Natural killer cell (primary cell): ENCODE measurements around the gene GYG2. TPM values are rescaled to one million over a fixed set of nuclear protein-coding genes. Genes with fewer than 3 reads are reported as not detected.

Experiments used
- ATAC-seq, 3 donors: fragments of 150-1000 bp in 2 of 3; fragments of 200-7000 bp in 1 of 3; cut with Tn5 transposase; 1 replicate in 1 of 3; 2 replicates in 2 of 3; pipeline ENCODE4 v1.10.0; 2021; ENCODE audit warnings: mild to moderate bottlenecking in 2 of 3, moderate library complexity in 2 of 3
- DNase-seq, 2 donors: peaks; one replicate each; pipeline versions ENCODE4 v3.0.0 to v3.0.0-alpha.2; 2013 to 2021; ENCODE audit warnings: mixed read lengths in 1 of 2
- H3K27ac ChIP-seq: one replicate; pipeline ENCODE4 v1.5.1; 2013; ENCODE audit warnings: mild to moderate bottlenecking, low read length
- H3K27me3 ChIP-seq: one replicate; pipeline ENCODE4 v1.6.1; 2013; ENCODE audit warnings: low read length; ENCODE audit not compliant: control insufficient read depth, insufficient read depth
- H3K36me3 ChIP-seq: one replicate; pipeline ENCODE4 v1.6.1; 2013; ENCODE audit warnings: low read length; ENCODE audit not compliant: control insufficient read depth, insufficient read depth
- H3K4me1 ChIP-seq: one replicate; pipeline ENCODE4 v1.6.1; 2013; ENCODE audit warnings: low read length; ENCODE audit not compliant: control insufficient read depth, insufficient read depth
- H3K4me3 ChIP-seq: one replicate; pipeline ENCODE4 v1.5.1; 2013; ENCODE audit warnings: low read length
- H3K9me3 ChIP-seq: one replicate; pipeline ENCODE4 v1.6.1; 2013; ENCODE audit warnings: low read length; ENCODE audit not compliant: control insufficient read depth, insufficient read depth
- H3K27ac Mint-ChIP-seq, 2 donors: one replicate each; pipeline ENCODE4 v1.8.0; 2022; ENCODE audit warnings: mild to moderate bottlenecking in 2 of 2, mixed read lengths in 2 of 2, moderate library complexity in 1 of 2
- H3K27me3 Mint-ChIP-seq, 2 donors: one replicate each; pipeline ENCODE4 v1.8.0; 2022; ENCODE audit warnings: low read depth in 2 of 2, mixed read lengths in 2 of 2
- H3K36me3 Mint-ChIP-seq: one replicate; pipeline ENCODE4 v1.8.0; 2022; ENCODE audit warnings: mixed read lengths
- H3K4me1 Mint-ChIP-seq, 2 donors: one replicate each; pipeline ENCODE4 v1.8.0; 2022; ENCODE audit warnings: mixed read lengths in 2 of 2
- H3K4me3 Mint-ChIP-seq: one replicate; pipeline ENCODE4 v1.8.0; 2022; ENCODE audit warnings: mild to moderate bottlenecking, moderate library complexity, mixed read lengths
- H3K9me3 Mint-ChIP-seq, 2 donors: one replicate each; pipeline ENCODE4 v1.8.0; 2022; ENCODE audit warnings: mixed read lengths in 2 of 2
- WGBS: methylation state at CpG from one replicate; pipeline ENCODE4 v1.1.7; 2013; ENCODE audit warnings: missing lambda C conversion rate; ENCODE audit not compliant: insufficient coverage; 5-methylcytosine and 5-hydroxymethylcytosine counted together
- intact Hi-C: fragments of 100-400 bp; cut with micrococcal nuclease; formaldehyde crosslinking; loops from one replicate; pipeline ENCODE4 v1.14.2; 2022
- total RNA-seq, 4 donors: library from RNA; stranded (reverse); fragments of 120-200 nt in 1 of 4; gene quantifications; one replicate each; pipeline versions ENCODE4 v1.2.3 to v1.2.4, GENCODE V29; 2013 to 2022
- TF ChIP-seq, protein P1 (sequence below): fragments of 200-600 bp; IDR thresholded peaks from one replicate; pipeline ENCODE4 v1.8.0; 2022; ENCODE audit warnings: antibody characterized with exemption

The GYG2 gene
- total RNA-seq, 3 donors from 2014 or later (not counting 1 experiment from before 2014, with no cell fraction given), result not detected

DNA sequence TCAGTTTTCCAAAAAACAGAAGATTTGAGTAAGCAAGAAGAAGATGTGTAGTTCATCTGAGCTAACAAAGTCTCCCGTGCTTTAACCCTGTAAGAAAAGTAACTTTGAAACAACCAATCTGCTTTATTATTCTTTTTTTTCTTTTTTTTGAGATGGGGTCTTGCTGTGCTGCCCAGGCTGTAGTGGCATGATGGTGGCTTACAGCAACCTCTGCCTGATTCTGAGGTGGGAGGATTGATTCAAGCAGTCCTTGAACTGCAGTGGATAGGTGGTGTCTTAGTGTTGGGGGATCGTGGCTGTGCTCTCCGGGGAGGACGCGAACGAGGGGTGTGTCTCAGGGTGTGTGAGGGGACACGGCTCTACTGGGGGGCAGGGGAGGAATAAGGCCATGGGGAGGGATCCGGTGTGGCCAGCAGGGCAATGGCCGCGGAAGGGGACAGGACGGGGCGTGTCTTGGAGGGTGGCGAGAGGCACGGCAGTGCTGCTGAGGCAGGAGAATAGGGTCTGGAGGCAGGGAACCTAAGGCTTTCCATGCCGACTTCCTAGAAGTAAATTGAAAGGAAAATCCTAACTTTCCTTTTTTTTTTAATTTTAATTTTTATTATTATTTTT is 98.0 kb downstream of the GYG2 start:
- peak overlapping the region; percentile 59 to 72 for H3K27ac Mint-ChIP-seq
- Histone ChIP-seq H3K36me3 (no peaks in the 10 kb centered on the region), H3K27me3 (no peaks in the 10 kb centered on the region), H3K27ac (no peak overlapping the region), H3K4me1 (peaks cover 6% of the 10 kb centered on the region), H3K9me3 (no peaks in the 10 kb centered on the region), H3K4me3 (no peak overlapping the region)
- TF ChIP-seq, protein P1, sequence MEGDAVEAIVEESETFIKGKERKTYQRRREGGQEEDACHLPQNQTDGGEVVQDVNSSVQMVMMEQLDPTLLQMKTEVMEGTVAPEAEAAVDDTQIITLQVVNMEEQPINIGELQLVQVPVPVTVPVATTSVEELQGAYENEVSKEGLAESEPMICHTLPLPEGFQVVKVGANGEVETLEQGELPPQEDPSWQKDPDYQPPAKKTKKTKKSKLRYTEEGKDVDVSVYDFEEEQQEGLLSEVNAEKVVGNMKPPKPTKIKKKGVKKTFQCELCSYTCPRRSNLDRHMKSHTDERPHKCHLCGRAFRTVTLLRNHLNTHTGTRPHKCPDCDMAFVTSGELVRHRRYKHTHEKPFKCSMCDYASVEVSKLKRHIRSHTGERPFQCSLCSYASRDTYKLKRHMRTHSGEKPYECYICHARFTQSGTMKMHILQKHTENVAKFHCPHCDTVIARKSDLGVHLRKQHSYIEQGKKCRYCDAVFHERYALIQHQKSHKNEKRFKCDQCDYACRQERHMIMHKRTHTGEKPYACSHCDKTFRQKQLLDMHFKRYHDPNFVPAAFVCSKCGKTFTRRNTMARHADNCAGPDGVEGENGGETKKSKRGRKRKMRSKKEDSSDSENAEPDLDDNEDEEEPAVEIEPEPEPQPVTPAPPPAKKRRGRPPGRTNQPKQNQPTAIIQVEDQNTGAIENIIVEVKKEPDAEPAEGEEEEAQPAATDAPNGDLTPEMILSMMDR, result no peak
- no peak for ATAC-seq
- intact Hi-C loops, result no loop called here
- no peaks in the 10 kb centered on the region for H3K9me3 Mint-ChIP-seq
- DNase-seq, result no peak
- H3K36me3 Mint-ChIP-seq, result no peaks in the 10 kb centered on the region
- peak overlapping the region; percentile 61 for H3K4me3 Mint-ChIP-seq
- H3K4me1 Mint-ChIP-seq, result peaks cover 0 to 6% of the 10 kb centered on the region in 2 donors
- H3K27me3 Mint-ChIP-seq, result no peaks in the 10 kb centered on the region
- 99% methylated on average over 13 of the region's 15 CpGs for WGBS

DNA sequence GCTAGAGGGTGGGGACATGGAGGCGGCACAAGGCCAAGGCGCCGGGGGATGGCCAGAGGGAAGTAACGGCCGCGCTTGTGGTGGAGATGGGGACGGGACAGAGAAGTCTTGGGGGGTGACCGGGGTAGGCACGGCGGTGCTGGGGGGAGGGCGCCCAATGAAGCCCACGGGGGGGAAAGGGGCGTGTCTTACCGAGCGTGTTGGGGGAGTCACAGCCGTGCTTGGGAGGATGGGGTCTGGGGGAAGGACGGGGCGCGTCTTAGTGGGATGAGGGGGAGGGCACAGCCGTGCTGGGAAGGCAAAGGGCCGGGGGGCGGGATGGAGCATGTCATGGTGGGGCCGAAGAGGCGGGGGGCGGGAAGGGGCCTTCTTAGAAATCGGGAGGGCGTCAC is 99.5 kb downstream of the GYG2 start:
- Mint-ChIP-seq H3K36me3 (no peaks in the 10 kb centered on the region), H3K4me1 (peaks cover 0 to 6% of the 10 kb centered on the region in 2 donors), H3K9me3 (no peaks in the 10 kb centered on the region), H3K4me3 (peak overlapping the region; percentile 87), H3K27me3 (no peaks in the 10 kb centered on the region), H3K27ac (peak overlapping the region; percentile 57 to 80)
- peak in 2 of 3 donors; percentile 8 to 10 for ATAC-seq
- TF ChIP-seq, protein P1, result no peak
- no peaks in the 10 kb centered on the region for H3K9me3 ChIP-seq
- WGBS, result 4% methylated on average over 24 of the region's 27 CpGs
- intact Hi-C loops, result loop anchor here (1.0 kb wide), 1 partner anchor 30 kb away; no protein-coding TSS in a partner anchor
- no peak overlapping the region for H3K4me3 ChIP-seq
- H3K36me3 ChIP-seq, result no peaks in the 10 kb centered on the region
- H3K27ac ChIP-seq, result peak overlapping the region; percentile 35
- H3K27me3 ChIP-seq, result no peaks in the 10 kb centered on the region
- H3K4me1 ChIP-seq, result peaks cover 6% of the 10 kb centered on the region
- DNase-seq, result peak in 1 of 2 donors; percentile 10

DNA sequence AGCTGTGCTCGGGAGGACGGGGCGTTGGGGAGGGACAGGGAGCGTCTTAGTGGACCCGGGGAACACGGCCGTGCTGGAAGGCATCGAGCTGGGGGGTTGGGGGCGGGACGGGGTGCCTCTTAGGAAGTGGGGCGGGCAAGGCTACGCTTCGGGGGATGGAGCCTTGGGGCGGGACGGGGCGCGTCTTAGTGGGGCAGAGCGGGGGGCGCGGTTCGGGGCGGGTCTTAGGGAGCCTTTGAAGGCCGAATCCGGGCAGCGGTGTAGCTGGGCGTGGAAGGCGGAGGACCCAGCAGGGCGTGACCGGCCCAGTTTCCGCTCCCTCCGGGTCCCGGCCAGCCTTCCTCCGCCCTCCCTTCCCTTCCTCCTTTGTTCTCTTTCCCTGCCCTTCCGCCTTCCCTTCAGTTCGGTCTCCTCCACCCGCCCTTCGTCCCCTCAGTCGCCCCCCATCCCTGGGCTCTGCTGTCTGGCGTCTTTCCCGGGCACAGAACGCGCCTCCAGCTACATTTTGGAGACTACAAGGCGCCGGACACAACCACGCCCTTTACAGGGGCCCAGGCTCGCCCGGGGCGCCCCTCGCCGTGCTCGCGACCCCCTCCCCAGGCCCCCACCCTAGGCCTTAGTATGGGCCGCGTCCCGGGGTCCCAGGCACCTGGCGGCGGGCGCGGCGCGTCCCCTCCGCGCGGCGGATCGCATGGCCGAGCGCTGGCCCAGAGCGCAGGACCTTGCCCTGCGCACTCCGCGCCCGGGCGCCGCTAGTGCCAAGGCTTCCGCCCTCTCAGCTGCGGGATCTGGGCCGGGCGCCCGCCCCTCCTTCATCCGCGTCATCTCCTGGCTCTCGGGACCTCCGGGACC is 100.1 kb downstream of the GYG2 start, which contains the start of gene ARSD:
Gene ARSD, minus strand, starts transcription at position 757 of the 852 bp plus-strand sequence. Its CDS starts 64 bp downstream, at position 693.
- Histone ChIP-seq H3K4me1 (peaks cover 6% of the 10 kb centered on the region), H3K36me3 (no peaks in the 10 kb centered on the region), H3K4me3 (peak within 1 kb of the TSS; percentile 77), H3K27me3 (no peaks in the 10 kb centered on the region), H3K9me3 (no peaks in the 10 kb centered on the region), H3K27ac (peak within 1 kb of the TSS; percentile 81)
- Mint-ChIP-seq H3K27ac (peak within 1 kb of the TSS; percentile 57 to 80), H3K36me3 (no peaks in the 10 kb centered on the region), H3K9me3 (no peaks in the 10 kb centered on the region), H3K27me3 (no peaks in the 10 kb centered on the region), H3K4me1 (peaks cover 0 to 6% of the 10 kb centered on the region in 2 donors), H3K4me3 (peak within 1 kb of the TSS; percentile 87)
- under 1% methylated on average over 84 of the region's 84 CpGs for WGBS
- TF ChIP-seq, protein P1, result no peak
- intact Hi-C loops, result loop anchor here (1.0 kb wide), 1 partner anchor 31 kb away; no protein-coding TSS in a partner anchor
- peak; percentile 35 to 62 for DNase-seq
- ATAC-seq, result peak; percentile 91 to 95 (median 92)
